ENCODE results near the gene RHCE. TPM values are rescaled to one million over a fixed set of nuclear protein-coding genes. Genes with fewer than 3 reads are reported as not detected.
"Not testable (repeated sequence)": the region's sequence is repeated elsewhere in the genome, so short reads cannot be mapped to it uniquely, and the experiment has no call there.

RHCE gene
- total RNA-seq, 1 donor from 2014 or later = 0.52 TPM

DNA sequence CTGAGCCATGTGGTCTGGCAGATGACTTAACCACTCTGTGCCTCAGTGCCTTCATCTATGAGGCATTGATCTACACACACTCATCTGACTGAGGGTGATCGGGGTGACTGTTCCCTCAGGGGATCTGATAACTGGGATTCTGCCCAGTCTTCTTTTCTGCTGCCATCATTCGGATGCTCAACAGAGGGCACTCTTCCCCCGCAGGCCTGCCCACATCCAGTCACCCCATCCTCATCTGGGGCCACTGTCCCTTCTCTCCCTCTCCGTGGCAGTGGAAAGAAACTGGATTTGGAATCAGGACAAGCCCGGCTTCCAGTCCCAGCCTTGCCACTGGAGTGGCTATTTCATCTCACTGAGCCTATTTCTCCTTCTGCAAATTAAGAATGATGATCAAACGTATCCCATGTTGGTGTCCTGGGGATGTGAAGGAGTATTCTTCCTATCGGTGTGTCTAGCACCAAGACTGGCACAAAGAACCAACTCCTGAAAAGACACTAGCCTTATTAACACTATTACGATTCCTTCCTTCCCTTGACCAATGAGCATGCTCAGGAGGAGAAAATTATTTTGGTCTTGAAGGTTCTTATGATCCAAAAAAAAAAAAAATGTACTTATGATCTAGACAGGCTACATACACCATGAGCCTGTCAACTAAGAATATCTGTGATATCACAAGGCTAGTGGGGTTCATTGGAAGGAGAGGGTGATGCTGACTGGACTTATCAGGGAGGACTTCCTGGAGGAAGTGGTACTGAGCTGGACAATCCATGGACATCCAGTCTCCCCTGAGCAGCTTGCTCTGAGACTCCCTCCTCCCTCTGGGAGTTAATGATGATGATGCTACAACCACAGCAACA is 17.4 kb downstream of the RHCE start:
- H3K4me3 ChIP-seq (ENCODE audit: low read length in 3 of 3); H3K9ac ChIP-seq (ENCODE audit: low read depth in 1 of 3, low read length in 3 of 3); H3K4me1 ChIP-seq (ENCODE audit: control insufficient read depth in 3 of 3, insufficient read depth in 3 of 3, low read length in 3 of 3); H3K27ac ChIP-seq (ENCODE audit: low read depth, low read length); H3K9me3 ChIP-seq (ENCODE audit: control insufficient read depth in 3 of 3, low read length in 3 of 3); H3K27me3 ChIP-seq (ENCODE audit: control insufficient read depth in 3 of 3, insufficient read depth in 3 of 3, low read length in 3 of 3); H3K36me3 ChIP-seq (ENCODE audit: control insufficient read depth in 3 of 3, insufficient read depth in 3 of 3, low read length in 3 of 3): not testable (repeated sequence)

DNA sequence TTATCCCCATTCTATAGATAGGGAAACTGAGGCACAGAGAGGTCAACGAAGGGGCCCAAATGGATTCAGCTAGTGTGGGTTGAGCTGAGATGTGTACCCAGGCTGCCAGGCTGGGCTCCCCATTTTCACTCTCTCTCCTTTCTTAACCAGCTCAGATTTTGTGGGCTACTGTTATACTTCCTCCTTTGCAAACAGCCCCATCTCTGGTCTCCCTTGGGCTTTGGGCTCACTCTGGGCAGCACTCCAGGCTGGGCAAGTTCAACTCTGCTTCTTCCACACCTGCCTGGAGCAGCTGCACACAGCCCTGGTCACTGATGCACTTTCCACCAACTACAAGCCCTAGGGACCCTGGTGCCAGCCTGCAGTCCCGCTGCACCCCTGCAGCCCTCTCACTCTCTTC is 22.5 kb downstream of the RHCE start:
- H3K9me3 ChIP-seq (ENCODE audit: control insufficient read depth in 3 of 3, low read length in 3 of 3); H3K9ac ChIP-seq (ENCODE audit: low read depth in 1 of 3, low read length in 3 of 3); H3K27me3 ChIP-seq (ENCODE audit: control insufficient read depth in 3 of 3, insufficient read depth in 3 of 3, low read length in 3 of 3); H3K36me3 ChIP-seq (ENCODE audit: control insufficient read depth in 3 of 3, insufficient read depth in 3 of 3, low read length in 3 of 3); H3K27ac ChIP-seq (ENCODE audit: low read depth, low read length); H3K4me3 ChIP-seq (ENCODE audit: low read length in 3 of 3); H3K4me1 ChIP-seq (ENCODE audit: control insufficient read depth in 3 of 3, insufficient read depth in 3 of 3, low read length in 3 of 3): not testable (repeated sequence)

DNA sequence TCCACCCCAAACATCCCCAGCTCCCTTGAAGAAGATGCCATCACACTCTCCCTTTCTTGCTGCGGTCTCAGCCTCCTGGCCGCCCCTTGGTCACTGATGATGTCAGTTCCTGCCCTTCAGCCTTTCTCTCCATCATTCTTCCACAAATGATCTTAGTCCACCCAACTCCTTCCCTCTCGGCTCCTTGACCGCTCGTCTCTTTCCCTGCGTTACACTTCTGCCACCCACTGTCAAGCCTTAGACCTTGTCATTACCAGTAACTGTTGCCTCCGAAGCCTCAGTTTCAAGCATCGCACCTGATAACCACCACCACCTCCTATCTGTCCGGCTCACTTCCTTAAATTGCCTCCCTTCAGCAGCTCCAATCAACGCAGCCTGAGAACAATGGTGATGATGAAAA is 23.1 kb downstream of the RHCE start:
- not testable (repeated sequence) for H3K9me3 ChIP-seq (ENCODE audit: control insufficient read depth in 3 of 3, low read length in 3 of 3); H3K36me3 ChIP-seq (ENCODE audit: control insufficient read depth in 3 of 3, insufficient read depth in 3 of 3, low read length in 3 of 3); H3K9ac ChIP-seq (ENCODE audit: low read depth in 1 of 3, low read length in 3 of 3); H3K27ac ChIP-seq (ENCODE audit: low read depth, low read length); H3K4me1 ChIP-seq (ENCODE audit: control insufficient read depth in 3 of 3, insufficient read depth in 3 of 3, low read length in 3 of 3); H3K27me3 ChIP-seq (ENCODE audit: control insufficient read depth in 3 of 3, insufficient read depth in 3 of 3, low read length in 3 of 3); H3K4me3 ChIP-seq (ENCODE audit: low read length in 3 of 3)

DNA sequence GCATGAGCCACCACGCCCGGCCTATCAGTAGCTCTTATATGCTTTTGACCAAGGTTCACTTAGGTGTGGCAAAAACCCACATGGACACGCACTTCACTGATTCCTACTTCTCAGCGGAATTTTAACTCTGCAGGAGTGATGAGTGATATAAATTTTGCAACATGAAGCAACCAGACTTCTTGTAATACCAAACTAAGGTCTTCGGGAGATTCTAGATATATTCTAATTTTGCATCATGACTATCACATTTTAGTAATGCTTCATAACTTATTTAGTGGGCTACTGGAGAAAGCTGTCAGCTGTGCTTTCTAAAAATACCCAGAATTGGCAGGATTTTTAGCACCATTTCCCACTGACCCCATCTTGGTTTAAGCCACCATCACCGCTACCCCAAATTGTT is 27.8 kb downstream of the RHCE start:
- Histone ChIP-seq H3K4me3 (ENCODE audit: low read length in 3 of 3) (no peak overlapping the region), H3K27me3 (ENCODE audit: control insufficient read depth in 3 of 3, insufficient read depth in 3 of 3, low read length in 3 of 3) (no peaks in the 10 kb centered on the region), H3K27ac (ENCODE audit: low read depth, low read length) (no peak overlapping the region), H3K36me3 (ENCODE audit: control insufficient read depth in 3 of 3, insufficient read depth in 3 of 3, low read length in 3 of 3) (no peaks in the 10 kb centered on the region), H3K9ac (ENCODE audit: low read depth in 1 of 3, low read length in 3 of 3) (no peak overlapping the region), H3K4me1 (ENCODE audit: control insufficient read depth in 3 of 3, insufficient read depth in 3 of 3, low read length in 3 of 3) (no peaks in the 10 kb centered on the region), H3K9me3 (ENCODE audit: control insufficient read depth in 3 of 3, low read length in 3 of 3) (no peaks in the 10 kb centered on the region)

DNA sequence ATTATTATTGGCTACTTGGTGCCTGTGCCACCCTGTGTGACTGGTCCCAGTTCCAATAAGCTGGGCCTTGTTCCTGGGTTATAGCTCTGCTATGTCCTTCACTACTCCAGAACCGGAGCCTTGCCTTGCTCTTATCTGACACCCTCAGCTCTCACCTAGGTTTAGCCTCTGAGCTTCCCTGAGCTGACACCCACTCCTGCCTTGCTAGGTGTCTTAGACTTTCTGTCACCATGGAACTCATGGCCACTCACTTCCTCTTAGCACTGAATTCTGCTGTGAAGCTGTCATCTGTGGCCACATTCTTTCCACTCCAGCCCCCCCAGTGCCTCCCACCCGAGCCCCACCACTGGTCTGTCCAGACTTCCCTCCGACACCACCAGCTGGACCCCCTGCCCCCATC is 30.9 kb downstream of the RHCE start:
- not testable (repeated sequence) for H3K4me3 ChIP-seq (ENCODE audit: low read length in 3 of 3); H3K9ac ChIP-seq (ENCODE audit: low read depth in 1 of 3, low read length in 3 of 3); H3K4me1 ChIP-seq (ENCODE audit: control insufficient read depth in 3 of 3, insufficient read depth in 3 of 3, low read length in 3 of 3); H3K27ac ChIP-seq (ENCODE audit: low read depth, low read length); H3K9me3 ChIP-seq (ENCODE audit: control insufficient read depth in 3 of 3, low read length in 3 of 3); H3K36me3 ChIP-seq (ENCODE audit: control insufficient read depth in 3 of 3, insufficient read depth in 3 of 3, low read length in 3 of 3); H3K27me3 ChIP-seq (ENCODE audit: control insufficient read depth in 3 of 3, insufficient read depth in 3 of 3, low read length in 3 of 3)

DNA sequence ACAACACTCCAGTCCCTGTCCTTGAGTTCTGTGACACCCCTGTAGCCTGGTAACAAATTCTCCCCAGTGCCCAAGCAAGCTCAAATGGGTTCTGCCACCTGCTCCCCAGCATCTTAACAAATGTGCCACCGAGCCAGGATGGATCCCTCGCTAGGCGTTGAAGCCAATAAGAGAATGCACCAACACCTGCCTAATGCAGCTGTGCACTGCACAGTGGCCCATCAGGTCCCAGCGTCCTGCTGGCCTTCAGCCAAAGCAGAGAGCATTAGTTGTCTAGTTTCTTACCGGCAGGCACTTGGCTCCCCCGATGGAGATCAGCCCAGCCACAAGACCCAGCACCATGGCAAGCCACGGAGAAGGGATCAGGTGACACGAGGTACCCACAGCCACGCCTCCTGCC is 31.9 kb downstream of the RHCE start:
- not testable (repeated sequence) for H3K9ac ChIP-seq (ENCODE audit: low read depth in 1 of 3, low read length in 3 of 3); H3K36me3 ChIP-seq (ENCODE audit: control insufficient read depth in 3 of 3, insufficient read depth in 3 of 3, low read length in 3 of 3); H3K4me3 ChIP-seq (ENCODE audit: low read length in 3 of 3); H3K27me3 ChIP-seq (ENCODE audit: control insufficient read depth in 3 of 3, insufficient read depth in 3 of 3, low read length in 3 of 3); H3K9me3 ChIP-seq (ENCODE audit: control insufficient read depth in 3 of 3, low read length in 3 of 3); H3K27ac ChIP-seq (ENCODE audit: low read depth, low read length); H3K4me1 ChIP-seq (ENCODE audit: control insufficient read depth in 3 of 3, insufficient read depth in 3 of 3, low read length in 3 of 3)

DNA sequence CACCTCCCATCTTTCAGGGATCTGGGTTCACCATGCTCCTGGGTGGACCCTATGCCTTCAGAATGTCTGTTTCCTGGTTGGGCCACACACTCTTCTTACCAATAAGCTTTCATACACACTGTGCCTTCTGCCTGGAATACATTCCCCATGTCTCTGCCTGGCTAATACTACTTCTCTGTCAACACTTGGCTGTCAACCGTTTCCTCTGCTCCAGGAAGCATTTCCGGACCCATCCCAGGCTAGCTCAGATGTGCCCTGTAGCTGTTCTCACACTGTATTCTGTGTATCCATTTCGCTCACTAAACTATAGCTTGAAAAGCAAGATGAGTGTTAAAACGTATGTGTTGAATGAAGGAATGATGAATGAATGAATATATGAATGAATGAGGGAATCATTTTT is 33.5 kb downstream of the RHCE start:
- H3K27ac ChIP-seq (ENCODE audit: low read depth, low read length); H3K36me3 ChIP-seq (ENCODE audit: control insufficient read depth in 3 of 3, insufficient read depth in 3 of 3, low read length in 3 of 3); H3K4me1 ChIP-seq (ENCODE audit: control insufficient read depth in 3 of 3, insufficient read depth in 3 of 3, low read length in 3 of 3); H3K9ac ChIP-seq (ENCODE audit: low read depth in 1 of 3, low read length in 3 of 3); H3K27me3 ChIP-seq (ENCODE audit: control insufficient read depth in 3 of 3, insufficient read depth in 3 of 3, low read length in 3 of 3); H3K4me3 ChIP-seq (ENCODE audit: low read length in 3 of 3); H3K9me3 ChIP-seq (ENCODE audit: control insufficient read depth in 3 of 3, low read length in 3 of 3): not testable (repeated sequence)

DNA sequence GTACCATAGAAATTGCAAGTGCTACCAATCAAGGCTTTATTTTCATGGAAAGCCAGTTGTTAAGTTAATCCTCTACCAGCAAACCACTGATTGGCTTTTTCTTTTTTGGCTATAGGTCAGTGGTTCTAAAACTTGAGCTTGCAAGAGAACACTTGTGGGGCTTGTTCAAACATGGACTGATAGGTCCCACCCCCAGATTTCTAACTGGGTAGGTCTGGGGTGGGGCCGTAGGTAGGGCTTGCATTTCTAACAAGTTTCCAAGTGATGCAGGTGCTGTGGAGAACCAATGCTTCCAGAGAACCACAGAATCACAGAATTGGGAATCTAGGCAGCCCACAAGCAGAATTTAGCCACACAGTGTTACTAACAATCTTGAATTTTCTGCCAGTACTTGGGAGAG is 36.8 kb downstream of the RHCE start:
- not testable (repeated sequence) for H3K4me3 ChIP-seq (ENCODE audit: low read length in 3 of 3); H3K27ac ChIP-seq (ENCODE audit: low read depth, low read length); H3K9me3 ChIP-seq (ENCODE audit: control insufficient read depth in 3 of 3, low read length in 3 of 3); H3K9ac ChIP-seq (ENCODE audit: low read depth in 1 of 3, low read length in 3 of 3); H3K36me3 ChIP-seq (ENCODE audit: control insufficient read depth in 3 of 3, insufficient read depth in 3 of 3, low read length in 3 of 3); H3K27me3 ChIP-seq (ENCODE audit: control insufficient read depth in 3 of 3, insufficient read depth in 3 of 3, low read length in 3 of 3); H3K4me1 ChIP-seq (ENCODE audit: control insufficient read depth in 3 of 3, insufficient read depth in 3 of 3, low read length in 3 of 3)

DNA sequence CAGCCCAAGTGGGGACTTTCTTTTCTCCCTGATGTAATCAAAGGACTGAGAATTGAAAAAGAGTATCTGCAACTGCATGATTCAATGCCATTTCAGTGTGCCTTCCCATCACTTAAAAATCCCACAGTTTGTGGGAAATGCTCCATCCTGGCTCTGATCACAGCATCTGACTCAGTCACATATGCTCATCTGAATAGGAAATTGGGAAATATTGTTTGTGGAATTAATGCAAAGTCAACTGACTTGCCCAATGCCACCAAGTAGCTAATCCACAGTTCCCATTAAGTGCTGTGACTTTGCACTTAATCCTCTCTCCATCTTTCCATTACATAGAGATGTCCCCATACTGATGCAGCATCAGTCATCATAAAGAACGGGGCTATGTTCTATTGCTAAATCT is 37.5 kb downstream of the RHCE start:
- not testable (repeated sequence) for H3K9me3 ChIP-seq (ENCODE audit: control insufficient read depth in 3 of 3, low read length in 3 of 3); H3K4me1 ChIP-seq (ENCODE audit: control insufficient read depth in 3 of 3, insufficient read depth in 3 of 3, low read length in 3 of 3); H3K27ac ChIP-seq (ENCODE audit: low read depth, low read length); H3K27me3 ChIP-seq (ENCODE audit: control insufficient read depth in 3 of 3, insufficient read depth in 3 of 3, low read length in 3 of 3); H3K4me3 ChIP-seq (ENCODE audit: low read length in 3 of 3); H3K36me3 ChIP-seq (ENCODE audit: control insufficient read depth in 3 of 3, insufficient read depth in 3 of 3, low read length in 3 of 3); H3K9ac ChIP-seq (ENCODE audit: low read depth in 1 of 3, low read length in 3 of 3)

DNA sequence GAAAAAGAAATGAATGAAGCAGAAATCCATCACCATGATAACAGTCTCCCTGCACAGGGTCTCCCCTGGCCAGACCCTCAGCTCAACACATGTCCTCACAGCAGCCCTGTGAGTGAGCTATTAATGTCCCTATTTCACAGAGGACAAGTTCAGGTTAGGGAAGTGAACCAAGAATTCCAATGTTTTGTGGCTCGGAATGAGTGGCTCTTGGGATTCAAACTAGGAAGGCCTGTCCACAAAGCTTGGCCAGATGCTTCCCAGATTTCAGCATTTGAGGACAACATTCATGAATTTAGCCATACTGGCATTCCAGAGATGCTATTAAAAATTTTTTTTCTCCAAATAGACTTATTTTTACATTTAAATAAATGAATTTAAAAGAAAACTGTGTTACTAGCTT is 38.1 kb downstream of the RHCE start:
- not testable (repeated sequence) for H3K9me3 ChIP-seq (ENCODE audit: control insufficient read depth in 3 of 3, low read length in 3 of 3); H3K27me3 ChIP-seq (ENCODE audit: control insufficient read depth in 3 of 3, insufficient read depth in 3 of 3, low read length in 3 of 3); H3K4me3 ChIP-seq (ENCODE audit: low read length in 3 of 3); H3K36me3 ChIP-seq (ENCODE audit: control insufficient read depth in 3 of 3, insufficient read depth in 3 of 3, low read length in 3 of 3); H3K9ac ChIP-seq (ENCODE audit: low read depth in 1 of 3, low read length in 3 of 3); H3K27ac ChIP-seq (ENCODE audit: low read depth, low read length); H3K4me1 ChIP-seq (ENCODE audit: control insufficient read depth in 3 of 3, insufficient read depth in 3 of 3, low read length in 3 of 3)

DNA sequence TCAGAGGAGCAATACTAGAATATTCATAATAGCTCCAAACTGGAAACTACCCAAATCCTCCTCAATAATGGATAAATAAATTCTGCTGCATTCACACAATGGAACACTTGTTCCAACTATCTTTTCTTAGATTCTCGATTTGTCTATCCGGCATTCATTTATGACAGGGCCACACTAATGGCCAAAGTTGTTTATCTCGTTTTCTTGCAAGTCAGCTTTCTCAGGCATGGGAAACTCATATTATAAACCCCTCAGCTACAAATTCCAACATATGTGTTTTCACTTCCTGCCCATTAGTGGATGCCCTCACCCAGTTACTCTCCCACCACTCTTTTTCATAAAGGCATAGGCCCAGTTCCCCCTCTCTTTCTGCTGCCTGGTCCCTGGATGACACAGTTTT is 42.3 kb downstream of the RHCE start:
- H3K9ac ChIP-seq (ENCODE audit: low read depth in 1 of 3, low read length in 3 of 3); H3K36me3 ChIP-seq (ENCODE audit: control insufficient read depth in 3 of 3, insufficient read depth in 3 of 3, low read length in 3 of 3): not testable (repeated sequence)

More for the DNA sequence above, 42.3 kb downstream of the RHCE start:
- not testable (repeated sequence) for H3K27ac ChIP-seq (ENCODE audit: low read depth, low read length); H3K4me1 ChIP-seq (ENCODE audit: control insufficient read depth in 3 of 3, insufficient read depth in 3 of 3, low read length in 3 of 3); H3K9me3 ChIP-seq (ENCODE audit: control insufficient read depth in 3 of 3, low read length in 3 of 3); H3K27me3 ChIP-seq (ENCODE audit: control insufficient read depth in 3 of 3, insufficient read depth in 3 of 3, low read length in 3 of 3); H3K4me3 ChIP-seq (ENCODE audit: low read length in 3 of 3)

All from skeletal muscle tissue (tissue), 4 donors.